Measurements from ENCODE around the gene RIPOR3.

The RIPOR3 gene

GRCh38 chr20:50538276-50538675, 153.1 kb downstream of the RIPOR3 start:
- Histone ChIP-seq H3K4me1 (ENCODE audit: low read length) (peaks cover 89% of the 10 kb centered on the region), H3K4me2 (ENCODE audit: low read length) (peak overlapping the region; percentile 69), H3K79me2 (ENCODE audit: low read length) (peaks cover 100% of the 10 kb centered on the region)

GRCh38 chr20:50537546-50538201, 153.7 kb downstream of the RIPOR3 start:
- no peak for TF ChIP-seq CTCF (IDR thresholded peaks at IDR 0.05; ENCODE audit: low read depth, low read length)
- TF ChIP-seq EZH2phosphoT487 (IDR thresholded peaks at IDR 0.05; ENCODE audit: low read depth), result no peak
- Histone ChIP-seq H3K36me3 (replicated peaks; ENCODE audit: low read depth, low read length) (peaks cover 62% of the 10 kb centered on the region), H3K79me2 (ENCODE audit: low read length) (peaks cover 100% of the 10 kb centered on the region), H3K4me3 (ENCODE audit: low read length) (peak overlapping the region; percentile 40), H3K4me1 (ENCODE audit: low read length) (peaks cover 89% of the 10 kb centered on the region), H4K20me1 (ENCODE audit: insufficient read depth, low read length) (peaks cover 63% of the 10 kb centered on the region), H2AFZ (ENCODE audit: low read depth, low read length) (no peak overlapping the region), H3K27ac (ENCODE audit: low read length) (peak overlapping the region; percentile 81), H3K4me2 (ENCODE audit: low read length) (peak overlapping the region; percentile 69), H3K27me3 (ENCODE audit: low read depth, low read length) (no peaks in the 10 kb centered on the region), H3K9ac (ENCODE audit: low read length) (peak overlapping the region; percentile 33), H3K9me3 (ENCODE audit: insufficient read depth, low read length) (peaks cover 7% of the 10 kb centered on the region; the same call in 1 of the 2 replicates)

More at GRCh38 chr20:50538276-50538675, 153.1 kb downstream of the RIPOR3 start:
- Histone ChIP-seq H3K4me3 (ENCODE audit: low read length) (peak overlapping the region; percentile 40), H3K36me3 (replicated peaks; ENCODE audit: low read depth, low read length) (peaks cover 59% of the 10 kb centered on the region), H3K27ac (ENCODE audit: low read length) (peak overlapping the region; percentile 81), H4K20me1 (ENCODE audit: insufficient read depth, low read length) (peaks cover 61% of the 10 kb centered on the region), H3K9me3 (ENCODE audit: insufficient read depth, low read length) (peaks cover 7% of the 10 kb centered on the region; the same call in 1 of the 2 replicates), H3K9ac (ENCODE audit: low read length) (peak overlapping the region; percentile 33), H3K27me3 (ENCODE audit: low read depth, low read length) (no peaks in the 10 kb centered on the region), H2AFZ (ENCODE audit: low read depth, low read length) (no peak overlapping the region)
- TF ChIP-seq CTCF (IDR thresholded peaks at IDR 0.05; ENCODE audit: low read depth, low read length) (no peak), EZH2phosphoT487 (IDR thresholded peaks at IDR 0.05; ENCODE audit: low read depth) (no peak)

- peaks cover 61% of the 10 kb centered on the region for H3K36me3 ChIP-seq (replicated peaks; ENCODE audit: low read depth, low read length)
- no peak overlapping the region for H3K9ac ChIP-seq (ENCODE audit: low read length)
- peaks cover 70% of the 10 kb centered on the region for H4K20me1 ChIP-seq (ENCODE audit: insufficient read depth, low read length)
- no peak overlapping the region for H3K4me2 ChIP-seq (ENCODE audit: low read length)
- peaks cover 7% of the 10 kb centered on the region; the same call in 1 of the 2 replicates for H3K9me3 ChIP-seq (ENCODE audit: insufficient read depth, low read length)
- H3K4me1 ChIP-seq (ENCODE audit: low read length), result peaks cover 89% of the 10 kb centered on the region
- H3K27ac ChIP-seq (ENCODE audit: low read length), result no peak overlapping the region
- TF ChIP-seq CTCF (IDR thresholded peaks at IDR 0.05; ENCODE audit: low read depth, low read length) (no peak), EZH2phosphoT487 (IDR thresholded peaks at IDR 0.05; ENCODE audit: low read depth) (no peak)
- H2AFZ ChIP-seq (ENCODE audit: low read depth, low read length), result no peak overlapping the region
- no peaks in the 10 kb centered on the region for H3K27me3 ChIP-seq (ENCODE audit: low read depth, low read length)
- peaks cover 100% of the 10 kb centered on the region for H3K79me2 ChIP-seq (ENCODE audit: low read length)
- H3K4me3 ChIP-seq (ENCODE audit: low read length), result no peak overlapping the region
Measured at GRCh38 chr20:50536333-50536732, 155.0 kb downstream of the RIPOR3 start.

Data from OCI-LY3 (cell line).